ENCODE measurements around the gene HMCN2. TPM values are rescaled to one million over a fixed set of nuclear protein-coding genes. Genes with fewer than 3 reads are reported as not detected.

Gene HMCN2
- polyA plus RNA-seq, 2 of the 4 experiments (the other 2 are of a cell fraction), result 0.01 TPM; not detected in 1

DNA sequence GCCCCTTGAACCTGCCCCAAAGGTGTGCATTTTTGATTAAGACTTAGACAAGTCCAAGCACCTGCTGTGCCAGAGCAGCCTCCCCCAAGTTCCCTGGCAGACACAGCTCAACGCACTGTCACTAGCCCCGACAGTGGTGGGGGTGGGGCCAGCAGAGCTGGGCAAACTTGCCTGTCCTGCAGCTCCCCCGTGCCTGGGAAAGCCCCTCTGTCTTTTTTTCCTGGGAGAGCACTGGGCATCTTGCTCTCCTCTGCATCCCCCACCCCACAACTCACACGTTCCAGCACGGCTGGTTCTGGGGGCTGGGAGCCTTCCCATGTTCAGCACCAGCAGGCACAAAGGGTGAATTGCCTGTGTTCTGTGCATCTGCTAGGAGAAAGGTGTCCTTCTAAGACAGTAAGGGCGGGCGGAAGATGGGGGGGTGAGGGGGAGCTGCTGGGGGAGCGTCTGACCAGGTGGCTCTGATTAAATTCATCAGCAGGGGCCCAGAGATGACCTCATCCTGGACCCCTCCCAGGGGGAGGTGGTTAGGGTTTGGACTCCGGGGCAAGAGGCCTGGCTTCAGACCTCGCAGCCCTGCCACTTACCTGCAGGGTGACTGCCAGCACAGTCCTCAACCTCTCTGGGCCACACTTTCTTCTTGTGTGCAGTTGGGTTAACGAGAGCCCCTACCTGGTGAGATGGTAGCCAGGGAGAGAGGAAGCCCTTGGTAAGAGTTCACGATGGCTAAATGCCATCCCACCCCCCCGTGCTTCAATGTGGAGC is 23.5 kb downstream of the HMCN2 start:
- TF ChIP-seq RCOR1 (IDR thresholded peaks at IDR 0.05; ENCODE audit: low read depth, low read length), result no peak
- TF ChIP-seq NR3C1 (IDR thresholded peaks at IDR 0.05), result no peak
- no peak for TF ChIP-seq JUN (IDR thresholded peaks at IDR 0.05)
- TF ChIP-seq E2F6 (IDR thresholded peaks at IDR 0.05; ENCODE audit: borderline replicate concordance, low read depth), result no peak
- no peak for TF ChIP-seq TFCP2L1 (CRISPR knock-in tag; IDR thresholded peaks at IDR 0.05)
- no peak for TF ChIP-seq SREBF2 (IDR thresholded peaks at IDR 0.05)
- TF ChIP-seq PHF8 (IDR thresholded peaks at IDR 0.05; ENCODE audit: borderline replicate concordance, low read depth), result no peak
- TF ChIP-seq POLR2AphosphoS2 (conservative IDR thresholded peaks at IDR 0.05; ENCODE audit: low read length), result no peak
- WGBS (ENCODE audit: missing lambda C conversion rate), result 9% methylated on average over 11 of the region's 13 CpGs
- Histone ChIP-seq H3K4me1 (no peaks in the 10 kb centered on the region), H3K4me3 (no peak overlapping the region), H3K4me2 (no peak overlapping the region), H3K27ac (no peak overlapping the region), H3K9me3 (no peaks in the 10 kb centered on the region)
- DNase-seq (ENCODE audit: low read depth in 1 of 2, low spot score in 1 of 2) (no peak), FAIRE-seq (no peak), ATAC-seq (no peak)
- CTCF ChIA-PET, result interaction anchor here (0.6 to 2.3 kb wide), 6 partner anchors 10 to 50 kb away, joined by 3 to 15 read pairs (median 4); no protein-coding TSS in a partner anchor
- POLR2A ChIA-PET, result no interaction called here

- WGBS (ENCODE audit: missing lambda C conversion rate), result 36% methylated on average over 10 of the region's 12 CpGs
- no peak overlapping the region for H3K27ac ChIP-seq
- DNase-seq (ENCODE audit: low read depth in 1 of 2, low spot score in 1 of 2), result no peak
- no peak overlapping the region for H3K4me3 ChIP-seq
- ChIA-PET POLR2A (no interaction called here), CTCF (interaction anchor here (1.6 to 2.0 kb wide), 2 partner anchors 9 to 38 kb away, joined by 4 to 5 read pairs; no protein-coding TSS in a partner anchor)
- no peak for ATAC-seq
- H3K4me2 ChIP-seq, result no peak overlapping the region
- FAIRE-seq, result no peak
- no peaks in the 10 kb centered on the region for H3K4me1 ChIP-seq
- H3K9me3 ChIP-seq, result no peaks in the 10 kb centered on the region
- no peak for TF ChIP-seq CHD2 (IDR thresholded peaks at IDR 0.05; ENCODE audit: low read length, partially characterized antibody)
- TF ChIP-seq SREBF2 (IDR thresholded peaks at IDR 0.05), result no peak
- no peak for TF ChIP-seq ZNF302 (CRISPR knock-in tag; IDR thresholded peaks at IDR 0.05)
- no peak for TF ChIP-seq NR3C1 (IDR thresholded peaks at IDR 0.05)
- no peak for TF ChIP-seq HOXB5 (CRISPR knock-in tag; IDR thresholded peaks at IDR 0.05)
- TF ChIP-seq CBX8 (IDR thresholded peaks at IDR 0.05), result no peak
- TF ChIP-seq CBX2 (IDR thresholded peaks at IDR 0.05; ENCODE audit: borderline replicate concordance, low read depth), result no peak
- no peak for TF ChIP-seq MAFK (IDR thresholded peaks at IDR 0.05; ENCODE audit: partially characterized antibody)
- TF ChIP-seq RFX5 (IDR thresholded peaks at IDR 0.05), result no peak
These were observed 24.2 kb downstream of the HMCN2 start for GRCh38 chr9:130289711-130290241.

GRCh38 chr9:130290291-130291181 is 25.0 kb downstream of the HMCN2 start:
- ATAC-seq (no peak), FAIRE-seq (no peak), DNase-seq (ENCODE audit: low read depth in 1 of 2, low spot score in 1 of 2) (no peak)
- no peaks in the 10 kb centered on the region for H3K9me3 ChIP-seq
- H3K4me2 ChIP-seq, result no peak overlapping the region
- no peaks in the 10 kb centered on the region for H3K4me1 ChIP-seq
- TF ChIP-seq TP53 (CRISPR knock-in tag; IDR thresholded peaks at IDR 0.05) (no peak), HDAC2 (IDR thresholded peaks at IDR 0.05) (no peak), RNF2 (IDR thresholded peaks at IDR 0.05; ENCODE audit: borderline replicate concordance, low read depth) (no peak), ZSCAN20 (CRISPR knock-in tag; IDR thresholded peaks at IDR 0.05) (no peak)
- H3K27ac ChIP-seq, result no peak overlapping the region
- POLR2A ChIA-PET, result no interaction called here
- 39% methylated on average over 10 of the region's 13 CpGs for WGBS (ENCODE audit: missing lambda C conversion rate)
- H3K4me3 ChIP-seq, result no peak overlapping the region
- CTCF ChIA-PET, result interaction anchor here (0.7 to 1.6 kb wide), 4 partner anchors 37 to 284 kb away, joined by 4 read pairs; no protein-coding TSS in a partner anchor
